Fibroblast of villous mesenchyme (primary cell): ENCODE data around the gene CDK9. TPM values are rescaled to one million over a fixed set of nuclear protein-coding genes. Genes with fewer than 3 reads are reported as not detected.
A peak's percentile ranks its signal among the peaks of the same experiment; 100 is the strongest.
"Not testable (repeated sequence)": the region's sequence is repeated elsewhere in the genome, so short reads cannot be mapped to it uniquely, and the experiment has no call there.

ENCODE experiments used
- DNase-seq: peaks from one replicate; pipeline ENCODE4 v3.0.0-alpha.2; 2010; ENCODE audit warnings: low read depth
- H3K4me3 ChIP-seq: 2 replicates; pipeline ENCODE4 v1.5.1; 2011; ENCODE audit warnings: low read depth, mild to moderate bottlenecking, low read length
- small RNA-seq: library from RNA; depleted of rRNA; stranded (forward); fragments of <200 nt; gene quantifications from one replicate; pipeline ENCODE3, GENCODE V24; 2012
- total RNA-seq: library from RNA; depleted of rRNA; stranded (reverse); fragments of >200 nt; gene quantifications from 2 replicates; pipeline ENCODE4 v1.2.3, GENCODE V29; 2012
- TF ChIP-seq, protein P1 (sequence below): IDR thresholded peaks from 2 replicates; pipeline ENCODE4 v1.5.1; 2012; ENCODE audit warnings: low read depth, mild to moderate bottlenecking, low read length; ENCODE audit not compliant: insufficient read depth

Gene CDK9
- total RNA-seq, 1 donor: 50.1 TPM

GRCh38 chr9:127835991-127836516 is 50.2 kb downstream of the CDK9 start:
- DNase-seq: peak; percentile 85
- no peak overlapping the region for H3K4me3 ChIP-seq
- TF ChIP-seq, protein P1, sequence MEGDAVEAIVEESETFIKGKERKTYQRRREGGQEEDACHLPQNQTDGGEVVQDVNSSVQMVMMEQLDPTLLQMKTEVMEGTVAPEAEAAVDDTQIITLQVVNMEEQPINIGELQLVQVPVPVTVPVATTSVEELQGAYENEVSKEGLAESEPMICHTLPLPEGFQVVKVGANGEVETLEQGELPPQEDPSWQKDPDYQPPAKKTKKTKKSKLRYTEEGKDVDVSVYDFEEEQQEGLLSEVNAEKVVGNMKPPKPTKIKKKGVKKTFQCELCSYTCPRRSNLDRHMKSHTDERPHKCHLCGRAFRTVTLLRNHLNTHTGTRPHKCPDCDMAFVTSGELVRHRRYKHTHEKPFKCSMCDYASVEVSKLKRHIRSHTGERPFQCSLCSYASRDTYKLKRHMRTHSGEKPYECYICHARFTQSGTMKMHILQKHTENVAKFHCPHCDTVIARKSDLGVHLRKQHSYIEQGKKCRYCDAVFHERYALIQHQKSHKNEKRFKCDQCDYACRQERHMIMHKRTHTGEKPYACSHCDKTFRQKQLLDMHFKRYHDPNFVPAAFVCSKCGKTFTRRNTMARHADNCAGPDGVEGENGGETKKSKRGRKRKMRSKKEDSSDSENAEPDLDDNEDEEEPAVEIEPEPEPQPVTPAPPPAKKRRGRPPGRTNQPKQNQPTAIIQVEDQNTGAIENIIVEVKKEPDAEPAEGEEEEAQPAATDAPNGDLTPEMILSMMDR: no peak

DNA sequence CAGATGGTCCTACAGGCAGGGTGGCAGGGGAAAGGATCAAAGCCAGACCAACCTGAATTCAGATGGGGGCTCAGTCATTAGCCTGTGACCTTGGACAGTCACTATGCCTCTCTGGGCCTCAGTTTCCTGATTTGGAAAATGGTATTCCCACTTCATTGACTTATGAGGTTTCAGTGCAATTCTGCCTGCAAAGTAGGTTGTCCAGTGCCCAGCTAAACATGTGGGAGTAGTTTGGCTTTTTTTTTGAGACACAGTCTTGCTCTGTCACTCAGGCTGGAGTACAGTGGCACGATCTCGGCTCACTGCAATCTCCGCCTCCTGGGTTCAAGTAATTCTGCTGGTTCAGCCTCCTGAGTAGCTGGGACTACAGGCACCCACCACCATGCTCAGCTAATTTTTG is 50.7 kb downstream of the CDK9 start:
- not testable (repeated sequence) for DNase-seq, H3K4me3 ChIP-seq

DNA sequence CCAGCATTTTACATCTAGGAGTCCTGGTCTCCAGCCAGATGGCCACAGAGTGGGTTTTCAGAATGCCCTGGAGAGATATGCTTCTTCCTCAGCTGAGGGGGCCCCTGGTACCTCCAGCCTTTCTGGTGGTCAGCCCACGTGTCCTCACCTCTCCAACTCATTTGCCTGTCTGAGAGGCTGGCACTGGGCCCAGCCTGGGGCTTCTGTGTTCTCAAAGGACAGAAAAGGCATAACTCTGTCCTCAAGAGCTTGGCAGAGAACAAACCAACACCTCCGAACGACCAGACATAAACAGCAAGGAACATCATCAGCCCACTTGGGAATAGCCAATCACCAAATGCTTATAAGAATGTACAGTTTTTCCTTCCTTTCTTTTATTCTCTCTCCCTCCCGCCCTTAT is 51.5 kb downstream of the CDK9 start:
- TF ChIP-seq, protein P1: no peak
- H3K4me3 ChIP-seq: no peak overlapping the region
- peak; percentile 57 for DNase-seq

DNA sequence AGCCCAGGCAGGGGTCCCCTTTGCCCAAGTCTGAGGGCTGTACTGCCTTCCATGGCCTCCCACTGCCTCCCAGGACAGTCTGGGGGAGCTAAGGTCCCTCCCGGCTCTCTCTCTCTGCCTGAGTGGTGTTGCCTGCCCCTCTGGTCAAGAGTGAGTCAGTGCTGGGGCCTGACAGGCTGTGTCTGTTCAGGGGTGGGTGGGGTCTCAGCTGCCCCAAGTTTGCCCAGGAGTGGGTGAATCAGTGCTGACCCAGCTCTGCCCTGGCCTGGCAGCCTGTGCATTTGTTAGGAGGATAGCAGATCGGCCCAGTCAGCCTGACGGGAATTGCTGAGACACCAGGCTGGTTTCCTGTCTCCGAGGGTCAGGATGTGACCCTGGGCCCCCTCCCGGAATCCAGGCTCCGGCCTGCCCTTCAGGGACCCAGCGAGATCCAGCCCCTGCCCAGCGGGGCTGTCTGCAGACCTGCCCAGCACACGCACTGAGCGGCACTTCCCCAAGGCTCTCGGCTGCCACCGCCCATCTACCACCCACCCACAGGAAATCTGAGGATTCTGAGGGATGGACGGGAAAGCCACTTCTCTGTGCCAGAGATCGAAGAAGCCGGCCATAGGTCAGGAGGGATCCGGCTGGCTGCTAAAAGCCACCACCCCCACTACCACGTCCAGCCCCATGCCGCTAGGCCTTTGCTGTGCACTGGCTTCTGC is 52.7 kb downstream of the CDK9 start:
- H3K4me3 ChIP-seq: no peak overlapping the region
- TF ChIP-seq, protein P1: no peak
- peak; percentile 94 for DNase-seq

Small RNA genes lying within 50 kb of the gene (small RNA-seq; reads per million reads assigned to genes)
- gene RF00019: not detected

Other genes with a start within 250 kb of the CDK9 start
- 12.6 and 19.9 TPM in 2 replicates for gene STXBP1, start 173.8 kb upstream of the CDK9 start, total RNA-seq
- under 0.01 TPM in 2 replicates for gene CFAP157, start 79.0 kb upstream of the CDK9 start, total RNA-seq
- gene PTRH1, start 70.4 kb upstream of the CDK9 start, total RNA-seq: 11.7 and 16.4 TPM in 2 replicates
- not detected in 2 replicates for gene TTC16, start 70.0 kb upstream of the CDK9 start, total RNA-seq
- gene TOR2A, start 50.7 kb upstream of the CDK9 start, total RNA-seq: 4.2 and 5.2 TPM in 2 replicates
- gene SH2D3C, start 7.4 kb upstream of the CDK9 start, total RNA-seq: 0.32 and 0.43 TPM in 2 replicates
- gene FPGS, start 16.8 kb downstream of the CDK9 start, total RNA-seq: 77.7 and 93.7 TPM in 2 replicates
- 25.8 and 30.7 TPM in 2 replicates for gene ENG, start 68.6 kb downstream of the CDK9 start, total RNA-seq
- 37.1 and 43.8 TPM in 2 replicates for gene AK1, start 91.6 kb downstream of the CDK9 start, total RNA-seq
- 39.9 and 44.0 TPM in 2 replicates for gene ST6GALNAC6, start 113.6 kb downstream of the CDK9 start, total RNA-seq
- 30.0 and 34.1 TPM in 2 replicates for gene ST6GALNAC4, start 131.0 kb downstream of the CDK9 start, total RNA-seq
- gene PIP5KL1, start 144.7 kb downstream of the CDK9 start, total RNA-seq: 2.6 and 3.5 TPM in 2 replicates
- gene DPM2, start 151.8 kb downstream of the CDK9 start, total RNA-seq: 11.2 and 11.9 TPM in 2 replicates
- 15.5 and 16.4 TPM in 2 replicates for gene EEIG1, start 195.0 kb downstream of the CDK9 start, total RNA-seq